H9 (cell line): ENCODE measurements around the gene MAPK8IP1. TPM values are rescaled to one million over a fixed set of nuclear protein-coding genes. Genes with fewer than 3 reads are reported as not detected.

Source experiments
- DNase-seq: peaks from one replicate; pipeline ENCODE4 v3.0.0-alpha.2; 2017
- H2AFZ ChIP-seq: one replicate; pipeline ENCODE4 v1.6.1; 2013; ENCODE audit warnings: mild to moderate bottlenecking, low read length, control low read depth, moderate library complexity
- H2AK5ac ChIP-seq: 2 replicates; pipeline ENCODE4 v1.6.1; 2013; ENCODE audit warnings: low read length, control low read depth, mixed read lengths; ENCODE audit not compliant: insufficient read length
- H2BK120ac ChIP-seq: one replicate; pipeline ENCODE4 v1.6.1; 2013; ENCODE audit warnings: low read depth, mild to moderate bottlenecking, low read length, control low read depth, inconsistent platforms; ENCODE audit not compliant: poor library complexity, severe bottlenecking
- H2BK12ac ChIP-seq: 2 replicates; pipeline ENCODE4 v1.6.1; 2013; ENCODE audit warnings: low read length, control low read depth, mixed read lengths, low read depth; ENCODE audit not compliant: insufficient read length
- H2BK15ac ChIP-seq: 2 replicates; pipeline ENCODE4 v1.6.1; 2013; ENCODE audit warnings: low read depth, low read length, control low read depth
- H2BK20ac ChIP-seq: one replicate; pipeline ENCODE4 v1.6.1; 2013; ENCODE audit warnings: low read depth, mild to moderate bottlenecking, low read length, control low read depth, inconsistent platforms; ENCODE audit not compliant: poor library complexity, severe bottlenecking
- H2BK5ac ChIP-seq: 2 replicates; pipeline ENCODE4 v1.6.1; 2013; ENCODE audit warnings: low read length, control low read depth, mixed read lengths; ENCODE audit not compliant: insufficient read length
- H3K14ac ChIP-seq: 2 replicates; pipeline ENCODE4 v1.6.1; 2013; ENCODE audit warnings: low read length, control low read depth; ENCODE audit not compliant: insufficient read depth
- H3K18ac ChIP-seq: 2 replicates; pipeline ENCODE4 v1.6.1; 2013; ENCODE audit warnings: low read depth, mild to moderate bottlenecking, mixed read lengths, low read length, control low read depth; ENCODE audit not compliant: insufficient read length
- H3K23ac ChIP-seq: 2 replicates; pipeline ENCODE4 v1.6.1; 2013; ENCODE audit warnings: low read length, control low read depth, mixed read lengths, low read depth; ENCODE audit not compliant: insufficient read length
- H3K23me2 ChIP-seq: 2 replicates; pipeline ENCODE4 v1.6.1; 2013; ENCODE audit warnings: low read depth, mild to moderate bottlenecking, mixed read lengths, low read length, control low read depth; ENCODE audit not compliant: insufficient read length, poor library complexity, severe bottlenecking
- H3K27ac ChIP-seq: 2 replicates; pipeline ENCODE4 v1.5.1; 2013; ENCODE audit warnings: low read length, control low read depth, mixed read lengths, low read depth; ENCODE audit not compliant: insufficient read length
- H3K27me3 ChIP-seq: 2 replicates; pipeline ENCODE4 v1.6.1; 2013; ENCODE audit warnings: low read length, control low read depth, inconsistent platforms; ENCODE audit not compliant: insufficient read depth
- H3K4ac ChIP-seq: 2 replicates; pipeline ENCODE4 v1.6.1; 2013; ENCODE audit warnings: low read depth, mild to moderate bottlenecking, control low read depth, inconsistent platforms, low read length, moderate library complexity
- H3K4me1 ChIP-seq: 2 replicates; pipeline ENCODE4 v1.6.1; 2013; ENCODE audit warnings: low read length, control low read depth, inconsistent platforms; ENCODE audit not compliant: insufficient read depth
- H3K4me2 ChIP-seq: 2 replicates; pipeline ENCODE4 v1.6.1; 2013; ENCODE audit warnings: low read length, control low read depth, mixed read lengths; ENCODE audit not compliant: insufficient read length, insufficient read depth
- H3K56ac ChIP-seq: 2 replicates; pipeline ENCODE4 v1.6.1; 2013; ENCODE audit warnings: low read depth, mild to moderate bottlenecking, mixed read lengths, low read length, control low read depth; ENCODE audit not compliant: insufficient read length
- H3K79me1 ChIP-seq: 2 replicates; pipeline ENCODE4 v1.6.1; 2013; ENCODE audit warnings: low read depth, mild to moderate bottlenecking, moderate library complexity, low read length, control low read depth, inconsistent platforms; ENCODE audit not compliant: insufficient read depth, poor library complexity, severe bottlenecking
- H3K79me2 ChIP-seq: 2 replicates; pipeline ENCODE4 v1.6.1; 2013; ENCODE audit warnings: low read length, control low read depth, inconsistent platforms; ENCODE audit not compliant: insufficient read depth
- H3K9ac ChIP-seq: 2 replicates; pipeline ENCODE4 v1.6.1; 2013; ENCODE audit warnings: low read length, control low read depth, mixed read lengths; ENCODE audit not compliant: insufficient read length; ENCODE audit errors: extremely low read depth
- H3K9me3 ChIP-seq: one replicate; pipeline ENCODE4 v1.6.1; 2013; ENCODE audit warnings: low read depth, low read length, inconsistent platforms; ENCODE audit not compliant: control insufficient read depth
- H3T11ph ChIP-seq: one replicate; pipeline ENCODE4 v1.6.1; 2013; ENCODE audit warnings: mild to moderate bottlenecking, low read length, control low read depth, inconsistent platforms
- H4K20me1 ChIP-seq: one replicate; pipeline ENCODE4 v1.6.1; 2013; ENCODE audit not compliant: control insufficient read depth, insufficient read length, insufficient read depth
- H4K5ac ChIP-seq: 2 replicates; pipeline ENCODE4 v1.6.1; 2013; ENCODE audit warnings: low read depth, mild to moderate bottlenecking, mixed read lengths, low read length, control low read depth; ENCODE audit not compliant: insufficient read length
- H4K8ac ChIP-seq: replicated peaks from 2 replicates; pipeline ENCODE4 v1.6.1; 2013; ENCODE audit warnings: low read length, control low read depth, mixed read lengths, low read depth; ENCODE audit not compliant: insufficient read length
- H4K91ac ChIP-seq: 2 replicates; pipeline ENCODE4 v1.6.1; 2013; ENCODE audit warnings: low read depth, mild to moderate bottlenecking, moderate library complexity, mixed read lengths, low read length, control low read depth; ENCODE audit not compliant: insufficient read length
- H3K27ac Mint-ChIP-seq, 3 experiments: 2 replicates in 2 of 3; 3 replicates in 1 of 3; pipeline ENCODE4 v1.8.0; 2020 to 2021; ENCODE audit warnings: mixed read lengths in 3 of 3, mild to moderate bottlenecking in 1 of 3, moderate library complexity in 1 of 3
- H3K27me3 Mint-ChIP-seq: 2 replicates; pipeline ENCODE4 v1.8.0; 2021; ENCODE audit warnings: low read depth, mild to moderate bottlenecking, moderate library complexity, mixed read lengths
- H3K36me3 Mint-ChIP-seq, 3 experiments: 2 replicates in 2 of 3; 3 replicates in 1 of 3; pipeline ENCODE4 v1.8.0; 2020 to 2021; ENCODE audit warnings: low read depth in 3 of 3, mixed read lengths in 3 of 3; ENCODE audit not compliant: insufficient read depth in 1 of 3
- H3K4me1 Mint-ChIP-seq, 2 experiments: 2 replicates each; pipeline ENCODE4 v1.8.0; 2020; ENCODE audit warnings: mixed read lengths in 2 of 2
- H3K4me3 Mint-ChIP-seq, 2 experiments: 2 replicates in 1 of 2; 3 replicates in 1 of 2; pipeline ENCODE4 v1.8.0; 2020 to 2021; ENCODE audit warnings: mild to moderate bottlenecking in 2 of 2, mixed read lengths in 2 of 2, moderate library complexity in 1 of 2
- H3K9me3 Mint-ChIP-seq, 2 experiments: 2 replicates in 1 of 2; 3 replicates in 1 of 2; pipeline ENCODE4 v1.8.0; 2020; ENCODE audit warnings: mild to moderate bottlenecking in 2 of 2, mixed read lengths in 2 of 2, moderate library complexity in 1 of 2
- WGBS: extraction: QIAGEN DNeasy Blood & Tissue Kit; methylation state at CpG from one replicate; pipeline ENCODE4 v1.1.7; 2013; ENCODE audit warnings: missing lambda C conversion rate, low lambda C conversion rate, mixed read lengths; ENCODE audit not compliant: insufficient read length; ENCODE audit errors: extremely low coverage; 5-methylcytosine and 5-hydroxymethylcytosine counted together
- total RNA-seq: library from RNA; stranded (reverse); gene quantifications from 2 replicates; pipeline ENCODE4 v1.2.1, GENCODE V29; 2021
- TF ChIP-seq, protein P1 (sequence below): fragments of 200-600 bp; sonication (generic); conservative IDR thresholded peaks from 3 replicates; pipeline ENCODE4 v1.8.0; 2021; ENCODE audit warnings: antibody characterized with exemption, mild to moderate bottlenecking

The MAPK8IP1 gene
- total RNA-seq, 1 experiment from 2014 or later = 30.2 TPM

DNA sequence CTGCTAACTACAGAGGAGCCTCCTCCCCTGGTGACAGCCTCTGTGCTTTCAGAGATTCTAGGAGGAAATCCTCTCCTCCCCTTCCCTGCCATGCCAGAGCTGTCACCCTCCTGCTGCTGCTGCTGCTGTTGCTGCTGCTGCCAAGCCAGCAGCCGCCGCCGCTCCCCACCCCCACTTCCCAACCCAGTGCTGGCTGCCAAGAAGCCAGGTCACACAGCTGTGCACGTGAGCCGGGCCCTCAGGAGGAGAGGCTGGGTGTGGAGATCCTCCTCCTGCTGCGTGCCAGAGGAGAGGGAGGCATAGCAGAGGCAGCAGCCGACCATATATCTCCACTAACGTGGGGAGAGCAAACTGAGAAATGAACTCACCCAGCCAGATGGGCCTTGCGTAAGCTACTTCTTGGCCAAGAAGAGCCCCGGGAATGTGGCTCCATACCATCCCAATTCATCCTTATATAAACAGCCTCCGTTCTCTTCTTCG is 25.8 kb upstream of the MAPK8IP1 start:
- Histone ChIP-seq H4K5ac (no peak overlapping the region), H3K23ac (no peak overlapping the region), H2BK15ac (no peak overlapping the region), H4K8ac (no peak overlapping the region), H3K56ac (no peak overlapping the region), H3K18ac (no peak overlapping the region), H2AFZ (no peak overlapping the region), H2BK20ac (no peak overlapping the region), H3K4me2 (no peak overlapping the region), H2AK5ac (no peak overlapping the region), H3K9ac (no peak overlapping the region), H3K79me1 (no peaks in the 10 kb centered on the region), H2BK5ac (no peak overlapping the region), H3K4me1 (peaks cover 4% of the 10 kb centered on the region), H3K14ac (no peak overlapping the region), H4K20me1 (no peaks in the 10 kb centered on the region), H3K27me3 (no peaks in the 10 kb centered on the region), H3K9me3 (no peaks in the 10 kb centered on the region), H2BK12ac (no peak overlapping the region), H3K79me2 (no peaks in the 10 kb centered on the region), H2BK120ac (no peak overlapping the region), H3K27ac (no peak overlapping the region), H3T11ph (no peak overlapping the region), H3K4ac (no peak overlapping the region), H3K23me2 (no peaks in the 10 kb centered on the region), H4K91ac (no peak overlapping the region)
- peaks cover 8 to 49% (median 48%) of the 10 kb centered on the region in 3 experiments; a peak in 6 of 7 replicates for H3K36me3 Mint-ChIP-seq
- WGBS = no CpG with 5 or more reads among the region's 12 CpGs
- H3K4me3 Mint-ChIP-seq = no peak overlapping the region
- TF ChIP-seq, protein P1, sequence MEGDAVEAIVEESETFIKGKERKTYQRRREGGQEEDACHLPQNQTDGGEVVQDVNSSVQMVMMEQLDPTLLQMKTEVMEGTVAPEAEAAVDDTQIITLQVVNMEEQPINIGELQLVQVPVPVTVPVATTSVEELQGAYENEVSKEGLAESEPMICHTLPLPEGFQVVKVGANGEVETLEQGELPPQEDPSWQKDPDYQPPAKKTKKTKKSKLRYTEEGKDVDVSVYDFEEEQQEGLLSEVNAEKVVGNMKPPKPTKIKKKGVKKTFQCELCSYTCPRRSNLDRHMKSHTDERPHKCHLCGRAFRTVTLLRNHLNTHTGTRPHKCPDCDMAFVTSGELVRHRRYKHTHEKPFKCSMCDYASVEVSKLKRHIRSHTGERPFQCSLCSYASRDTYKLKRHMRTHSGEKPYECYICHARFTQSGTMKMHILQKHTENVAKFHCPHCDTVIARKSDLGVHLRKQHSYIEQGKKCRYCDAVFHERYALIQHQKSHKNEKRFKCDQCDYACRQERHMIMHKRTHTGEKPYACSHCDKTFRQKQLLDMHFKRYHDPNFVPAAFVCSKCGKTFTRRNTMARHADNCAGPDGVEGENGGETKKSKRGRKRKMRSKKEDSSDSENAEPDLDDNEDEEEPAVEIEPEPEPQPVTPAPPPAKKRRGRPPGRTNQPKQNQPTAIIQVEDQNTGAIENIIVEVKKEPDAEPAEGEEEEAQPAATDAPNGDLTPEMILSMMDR = no peak
- no peaks in the 10 kb centered on the region for H3K27me3 Mint-ChIP-seq
- no peaks in the 10 kb centered on the region for H3K9me3 Mint-ChIP-seq
- peak; percentile 68 for DNase-seq
- H3K4me1 Mint-ChIP-seq = peaks cover 18 to 34% of the 10 kb centered on the region in 2 experiments
- no peak overlapping the region; a peak in 2 of 7 replicates for H3K27ac Mint-ChIP-seq
